Measurements from ENCODE around the gene DYNC1I1. TPM values are rescaled to one million over a fixed set of nuclear protein-coding genes. Genes with fewer than 3 reads are reported as not detected.

The DYNC1I1 gene
- total and polyA plus RNA-seq, 2 of the 13 experiments (the other 11 are each of a cell fraction or from before 2014, with no cell fraction given): not detected

- Histone ChIP-seq H3K9ac (ENCODE audit: insufficient read depth, low read depth, low read length) (no peak overlapping the region), H3K4me1 (ENCODE audit: insufficient read depth, low read length) (no peaks in the 10 kb centered on the region), H3K4me3 (replicated peaks in 1 of 3; ENCODE audit: insufficient read depth in 1 of 3, low read depth in 2 of 3, low read length in 3 of 3) (no peak overlapping the region), H2AFZ (ENCODE audit: low read length) (no peak overlapping the region), H4K20me1 (ENCODE audit: insufficient read depth, low read length) (no peaks in the 10 kb centered on the region), H3K9me3 (ENCODE audit: low read length) (no peaks in the 10 kb centered on the region), H3K79me2 (ENCODE audit: insufficient read depth, low read length) (no peaks in the 10 kb centered on the region), H3K27me3 (ENCODE audit: control insufficient read depth in 1 of 2, insufficient read depth in 2 of 2, low read length in 2 of 2) (peaks cover 0 to 3% of the 10 kb centered on the region in 2 experiments; a peak in 1 of 5 replicates), H3K4me2 (ENCODE audit: low read depth, low read length) (no peak overlapping the region), H3K36me3 (replicated peaks in 1 of 2; ENCODE audit: control insufficient read depth in 1 of 2, insufficient read depth in 2 of 2, low read length in 2 of 2) (no peaks in the 10 kb centered on the region), H3K27ac (ENCODE audit: extremely low read length, insufficient read depth, low read length) (no peak overlapping the region)
- FAIRE-seq (no peak), DNase-seq (ENCODE audit: low spot score) (no peak), ATAC-seq (no peak)
- 31% methylated on average over 5 of the region's 5 CpGs for WGBS (ENCODE audit: low lambda C conversion rate)
- ChIA-PET POLR2A (no interaction called here), CTCF (ENCODE audit: low intra/inter-chr PET ratio, low total read pairs) (no interaction called here)
- intact Hi-C loops (cut with micrococcal nuclease; ENCODE audit: unreplicated experiment) (no loop called here), in situ Hi-C loops (cut with HindIII; ENCODE audit: extremely low pct_ligation_motif_present, low pct_unique_long_range_greater_than_20kb) (no loop called here)
- TF ChIP-seq ZNF724P (CRISPR knock-in tag; IDR thresholded peaks at IDR 0.05; ENCODE audit: borderline replicate concordance): no peak
- TF ChIP-seq, protein P1, sequence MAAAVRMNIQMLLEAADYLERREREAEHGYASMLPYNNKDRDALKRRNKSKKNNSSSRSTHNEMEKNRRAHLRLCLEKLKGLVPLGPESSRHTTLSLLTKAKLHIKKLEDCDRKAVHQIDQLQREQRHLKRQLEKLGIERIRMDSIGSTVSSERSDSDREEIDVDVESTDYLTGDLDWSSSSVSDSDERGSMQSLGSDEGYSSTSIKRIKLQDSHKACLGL (CRISPR knock-in tag; IDR thresholded peaks at IDR 0.05): no peak
- TF ChIP-seq AGO2 (optimal IDR thresholded peaks at IDR 0.05; ENCODE audit: low read depth, low read length): no peak
- TF ChIP-seq BORCS8-MEF2B (CRISPR knock-in tag; IDR thresholded peaks at IDR 0.05): no peak
- TF ChIP-seq ZNF224 (CRISPR knock-in tag; IDR thresholded peaks at IDR 0.05): no peak
- no peak for TF ChIP-seq NFE2L2 (IDR thresholded peaks at IDR 0.05; ENCODE audit: low read length)
- TF ChIP-seq NFAT5 (CRISPR knock-in tag; IDR thresholded peaks at IDR 0.05): no peak
- TF ChIP-seq REPIN1 (CRISPR knock-in tag; IDR thresholded peaks at IDR 0.05; ENCODE audit: borderline replicate concordance, low read depth): no peak
- BruUV-seq (replicated peaks): no TSS peak
These were observed 39.6 kb downstream of the DYNC1I1 start for GRCh38 chr7:95811846-95812445.

All from HepG2 (cell line).